ENCODE measurements around the gene SUSD3. TPM values are rescaled to one million over a fixed set of nuclear protein-coding genes. Genes with fewer than 3 reads are reported as not detected.

SUSD3 gene
- total and polyA plus RNA-seq, 2 of the 4 experiments (the other 2 are of a cell fraction): 0.54 to 1.5 TPM

DNA sequence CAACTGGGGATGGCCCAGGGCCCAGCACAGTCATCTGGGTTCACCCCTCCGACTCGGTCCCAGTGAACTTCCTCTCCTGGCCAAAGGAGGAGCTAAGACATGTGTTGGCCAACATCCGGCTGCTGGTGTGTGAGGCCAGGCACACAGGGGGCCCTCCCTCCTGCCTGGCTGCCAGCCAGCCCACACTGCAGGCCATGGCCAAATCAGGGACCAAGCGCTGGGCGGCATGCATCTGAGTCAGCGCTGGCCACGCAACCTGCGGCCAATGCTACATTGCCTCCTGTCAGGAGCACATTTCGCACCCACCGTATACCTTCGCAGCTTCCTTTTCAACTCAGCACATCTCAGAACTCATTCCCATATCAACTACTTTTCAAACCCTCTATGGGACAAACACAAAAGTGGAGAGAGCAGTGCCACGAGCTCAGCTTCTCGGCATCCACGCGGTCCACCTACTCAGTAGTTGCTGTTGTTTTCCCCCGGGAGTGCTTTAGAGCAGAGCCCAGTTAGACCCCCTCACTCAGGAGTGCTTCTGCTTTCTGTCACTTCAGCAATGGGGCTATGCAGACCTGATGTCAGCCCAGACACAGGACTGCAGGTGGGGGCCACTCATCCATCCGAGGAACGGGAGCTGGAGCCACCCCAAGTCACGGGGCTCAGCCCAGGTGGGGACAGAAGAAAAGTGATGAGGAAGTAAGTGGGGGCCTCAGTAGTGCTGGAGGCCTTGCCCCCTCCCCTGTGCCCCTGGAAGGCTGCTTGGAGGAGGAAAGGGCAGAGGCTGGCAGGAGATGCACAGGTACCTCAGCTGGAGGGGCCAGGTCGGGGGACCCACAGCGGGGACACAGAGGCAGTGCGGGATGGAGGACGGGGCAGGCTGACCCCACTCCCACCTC lies 61.7 kb downstream of the SUSD3 start:
- no TSS peak for BruUV-seq (replicated peaks)
- peak overlapping the region; percentile 83 for H2BK20ac ChIP-seq (ENCODE audit: low read depth, low read length)
- POLR2A ChIA-PET (ENCODE audit: unreplicated experiment): no interaction called here
- H3K23ac ChIP-seq (ENCODE audit: low read depth, low read length): peak overlapping the region; percentile 23; the same call in 1 of the 2 replicates
- H3K27ac ChIP-seq (ENCODE audit: insufficient read depth, low read length): peak overlapping the region; percentile 74
- H3K14ac ChIP-seq (replicated peaks; ENCODE audit: low read depth, low read length): peak overlapping the region; percentile 46; the same call in 1 of the 2 replicates
- dilution Hi-C loops (cut with HindIII; ENCODE audit: low sequenced_read_pairs, unreplicated experiment): no loop called here
- no peak overlapping the region for H3K9ac ChIP-seq (ENCODE audit: low read depth, low read length)
- H3K4ac ChIP-seq (ENCODE audit: low read depth, low read length): peak overlapping the region; percentile 89
- peaks cover 19% of the 10 kb centered on the region for H3K36me3 ChIP-seq (ENCODE audit: control insufficient read depth, insufficient read depth, low read length)
- in situ Hi-C loops (cut with MboI; ENCODE audit: low sequenced_read_pairs): loop anchor here (10.0 to 25.0 kb wide), 2 partner anchors 335 to 442 kb away; partner anchors contain the start of genes FAM120A and FAM120AOS
- peaks cover 15% of the 10 kb centered on the region for H3K4me1 ChIP-seq (ENCODE audit: control insufficient read depth, insufficient read depth, low read length)
- intact Hi-C loops (cut with micrococcal nuclease): no loop called here
- H4K5ac ChIP-seq (ENCODE audit: low read depth, low read length): peak overlapping the region; percentile 44
- no peak overlapping the region for H3K4me2 ChIP-seq (ENCODE audit: low read depth, low read length)
- H3K9me3 ChIP-seq (ENCODE audit: control insufficient read depth, insufficient read depth, low read length): no peaks in the 10 kb centered on the region
- no peaks in the 10 kb centered on the region for H3K27me3 ChIP-seq (ENCODE audit: control insufficient read depth, insufficient read depth, low read length)
- H2AK5ac ChIP-seq (ENCODE audit: low read depth, low read length): peak overlapping the region; percentile 93
- H4K8ac ChIP-seq (ENCODE audit: low read depth in 2 of 2, low read length in 2 of 2): peak overlapping the region; percentile 32 to 79
- H3K56ac ChIP-seq (ENCODE audit: extremely low read depth, insufficient read depth, low read length): peak overlapping the region; percentile 60; the same call in 1 of the 2 replicates
- peak overlapping the region; percentile 95 for H2AK9ac ChIP-seq (replicated peaks; ENCODE audit: low read depth, low read length, poor library complexity)
- peak overlapping the region; percentile 69 for H2BK5ac ChIP-seq (ENCODE audit: low read depth, low read length, poor library complexity, severe bottlenecking)
- peak overlapping the region; percentile 76; the same call in 2 of the 3 replicates for H2BK15ac ChIP-seq (ENCODE audit: low read depth, low read length)
- peak; percentile 87 for ATAC-seq (ENCODE audit: low read depth)
- H2AFZ ChIP-seq (replicated peaks; ENCODE audit: low read length, poor library complexity): peak overlapping the region; percentile 86
- H3K4me3 ChIP-seq (ENCODE audit: insufficient read depth, low read depth, low read length): no peak overlapping the region
- H3K18ac ChIP-seq (ENCODE audit: low read depth, low read length): peak overlapping the region; percentile 28; the same call in 1 of the 2 replicates
- WGBS, 2 experiments (ENCODE audit: extremely low coverage in 2 of 2, insufficient read length in 1 of 2): 43% methylated on average over 11 of the region's 23 CpGs; no CpG with 5 or more reads in 1 of the 2 experiments
- H2BK120ac ChIP-seq (ENCODE audit: low read depth, low read length): peak overlapping the region; percentile 82
- CTCF ChIA-PET: interaction anchor here (0.6 to 1.0 kb wide), 3 partner anchors 9 to 46 kb away, joined by 3 read pairs; no protein-coding TSS in a partner anchor
- H3K79me1 ChIP-seq (ENCODE audit: low read depth in 1 of 2, low read length in 2 of 2): peaks cover 0 to 10% of the 10 kb centered on the region in 2 experiments; a peak in 1 of 4 replicates
- H4K91ac ChIP-seq (ENCODE audit: insufficient read depth, low read depth, low read length): peak overlapping the region; percentile 66
- H3K9me1 ChIP-seq (ENCODE audit: insufficient read depth, low read length): peaks cover 23% of the 10 kb centered on the region
- peak; percentile 94 for DNase-seq
- no peaks in the 10 kb centered on the region; the same call in 1 of the 2 replicates for H4K20me1 ChIP-seq (ENCODE audit: insufficient read depth, low read length)
- TF ChIP-seq RFX5 (IDR thresholded peaks at IDR 0.05; ENCODE audit: low read depth, low read length) (no peak), SMC3 (IDR thresholded peaks at IDR 0.05; ENCODE audit: low read depth, low read length) (no peak; the same call in 1 of the 2 replicates), FOS (IDR thresholded peaks at IDR 0.05; ENCODE audit: low read depth, low read length) (peak; percentile 51), RCOR1 (IDR thresholded peaks at IDR 0.05; ENCODE audit: insufficient replicate concordance, low read length) (no peak), RAD21 (IDR thresholded peaks at IDR 0.05; ENCODE audit: low read length) (peak; percentile 42), NFE2L2 (IDR thresholded peaks at IDR 0.05; ENCODE audit: low read depth, low read length) (0 out of 2 replicates have a peak, but pooled peaks have one; percentile 17), CHD1 (IDR thresholded peaks at IDR 0.05; ENCODE audit: low read depth, low read length) (no peak), MXI1 (IDR thresholded peaks at IDR 0.05; ENCODE audit: borderline replicate concordance, low read depth, low read length) (peak; percentile 94), BHLHE40 (IDR thresholded peaks at IDR 0.05; ENCODE audit: low read depth, low read length) (peak; percentile 69), POLR2A (IDR thresholded peaks at IDR 0.05; ENCODE audit: low read depth, low read length) (0 out of 2 replicates have a peak, but pooled peaks have one; percentile 17)
- TF ChIP-seq, protein P1, sequence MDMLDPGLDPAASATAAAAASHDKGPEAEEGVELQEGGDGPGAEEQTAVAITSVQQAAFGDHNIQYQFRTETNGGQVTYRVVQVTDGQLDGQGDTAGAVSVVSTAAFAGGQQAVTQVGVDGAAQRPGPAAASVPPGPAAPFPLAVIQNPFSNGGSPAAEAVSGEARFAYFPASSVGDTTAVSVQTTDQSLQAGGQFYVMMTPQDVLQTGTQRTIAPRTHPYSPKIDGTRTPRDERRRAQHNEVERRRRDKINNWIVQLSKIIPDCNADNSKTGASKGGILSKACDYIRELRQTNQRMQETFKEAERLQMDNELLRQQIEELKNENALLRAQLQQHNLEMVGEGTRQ (IDR thresholded peaks at IDR 0.05; ENCODE audit: low read depth, low read length): no peak
- TF ChIP-seq, protein P2, sequence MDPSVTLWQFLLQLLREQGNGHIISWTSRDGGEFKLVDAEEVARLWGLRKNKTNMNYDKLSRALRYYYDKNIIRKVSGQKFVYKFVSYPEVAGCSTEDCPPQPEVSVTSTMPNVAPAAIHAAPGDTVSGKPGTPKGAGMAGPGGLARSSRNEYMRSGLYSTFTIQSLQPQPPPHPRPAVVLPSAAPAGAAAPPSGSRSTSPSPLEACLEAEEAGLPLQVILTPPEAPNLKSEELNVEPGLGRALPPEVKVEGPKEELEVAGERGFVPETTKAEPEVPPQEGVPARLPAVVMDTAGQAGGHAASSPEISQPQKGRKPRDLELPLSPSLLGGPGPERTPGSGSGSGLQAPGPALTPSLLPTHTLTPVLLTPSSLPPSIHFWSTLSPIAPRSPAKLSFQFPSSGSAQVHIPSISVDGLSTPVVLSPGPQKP (IDR thresholded peaks at IDR 0.05; ENCODE audit: borderline replicate concordance, low read depth, low read length): no peak
